ENCODE measurements around the gene SRRD.

SRRD gene

GRCh38 chr22:26487996-26488395 lies 4.3 kb downstream of the SRRD start:
- no peak overlapping the region for H3K4me3 ChIP-seq (ENCODE audit: low read depth, low read length)
- no peak for DNase-seq (ENCODE audit: low read depth, low spot score)
- no peak for TF ChIP-seq CTCF (IDR thresholded peaks at IDR 0.05; ENCODE audit: low read depth, low read length)
- in situ Hi-C loops (cut with HindIII; ENCODE audit: low sequenced_read_pairs): no loop called here

GRCh38 chr22:26489447-26490036 lies 5.9 kb downstream of the SRRD start:
- H3K4me3 ChIP-seq (ENCODE audit: low read depth, low read length): no peak overlapping the region
- in situ Hi-C loops (cut with HindIII; ENCODE audit: low sequenced_read_pairs): no loop called here
- DNase-seq (ENCODE audit: low read depth, low spot score): no peak
- TF ChIP-seq CTCF (IDR thresholded peaks at IDR 0.05; ENCODE audit: low read depth, low read length): no peak

GRCh38 chr22:26492220-26492619 lies 8.5 kb downstream of the SRRD start:
- TF ChIP-seq CTCF (IDR thresholded peaks at IDR 0.05; ENCODE audit: low read depth, low read length): no peak
- in situ Hi-C loops (cut with HindIII; ENCODE audit: low sequenced_read_pairs): no loop called here
- no peak for DNase-seq (ENCODE audit: low read depth, low spot score)
- H3K4me3 ChIP-seq (ENCODE audit: low read depth, low read length): no peak overlapping the region

GRCh38 chr22:26494506-26494905 lies 10.8 kb downstream of the SRRD start:
- no peak for DNase-seq (ENCODE audit: low read depth, low spot score)
- in situ Hi-C loops (cut with HindIII; ENCODE audit: low sequenced_read_pairs): no loop called here
- TF ChIP-seq CTCF (IDR thresholded peaks at IDR 0.05; ENCODE audit: low read depth, low read length): no peak
- H3K4me3 ChIP-seq (ENCODE audit: low read depth, low read length): no peak overlapping the region

GRCh38 chr22:26496456-26496855 lies 12.8 kb downstream of the SRRD start:
- no peak for TF ChIP-seq CTCF (IDR thresholded peaks at IDR 0.05; ENCODE audit: low read depth, low read length)
- in situ Hi-C loops (cut with HindIII; ENCODE audit: low sequenced_read_pairs): no loop called here
- no peak overlapping the region for H3K4me3 ChIP-seq (ENCODE audit: low read depth, low read length)
- no peak for DNase-seq (ENCODE audit: low read depth, low spot score)

GRCh38 chr22:26499188-26499703 lies 15.6 kb downstream of the SRRD start:
- in situ Hi-C loops (cut with HindIII; ENCODE audit: low sequenced_read_pairs): no loop called here
- TF ChIP-seq CTCF (IDR thresholded peaks at IDR 0.05; ENCODE audit: low read depth, low read length): no peak
- no peak overlapping the region for H3K4me3 ChIP-seq (ENCODE audit: low read depth, low read length)
- no peak for DNase-seq (ENCODE audit: low read depth, low spot score)

All from astrocyte of the spinal cord (primary cell).